BJ (cell line): ENCODE data around the gene GOSR2. TPM values are rescaled to one million over a fixed set of nuclear protein-coding genes. Genes with fewer than 3 reads are reported as not detected.

ENCODE experiments used
- CTCF ChIA-PET: fragments of 350-600 bp; formaldehyde crosslinking; extraction: SDS; loops from one replicate; lab custom pipeline; 2021; ENCODE audit warnings: antibody characterized with exemption, inconsistent platforms; lab: Yijun Ruan, JAX
- POLR2A ChIA-PET: fragments of 300-600 bp; sonication (Branson Sonifier 250); formaldehyde crosslinking; extraction: SDS; loops from one replicate; lab custom pipeline; 2021; ENCODE audit warnings: antibody characterized with exemption; lab: Charles Lee
- DNase-seq: peaks from one replicate; pipeline ENCODE4 v3.0.0-alpha.2; 2011; ENCODE audit warnings: low read depth
- H3K27me3 ChIP-seq: 2 replicates; pipeline ENCODE4 v1.6.0; 2011; ENCODE audit warnings: low read length; ENCODE audit not compliant: control insufficient read depth, insufficient read depth
- H3K36me3 ChIP-seq: 2 replicates; pipeline ENCODE4 v1.5.1; 2011; ENCODE audit warnings: low read length; ENCODE audit not compliant: control insufficient read depth, insufficient read depth
- H3K4me3 ChIP-seq: 2 replicates; pipeline ENCODE4 v1.5.1; 2011; ENCODE audit warnings: low read depth, mild to moderate bottlenecking, control low read depth, low read length
- CTCF ChIP-seq: IDR thresholded peaks from 2 replicates; pipeline ENCODE4 v1.5.1; 2011; ENCODE audit warnings: low read depth, mild to moderate bottlenecking, control low read depth, inconsistent platforms, low read length, moderate library complexity; ENCODE audit not compliant: insufficient read depth
- polyA plus RNA-seq: library from polyadenylated mRNA; depleted of rRNA; stranded (reverse); fragments of >200 nt; gene quantifications from 2 replicates; pipeline ENCODE4 v1.2.3, GENCODE V29; 2011

Gene GOSR2
- polyA plus RNA-seq, 1 experiment: 72.8 TPM

- Histone ChIP-seq H3K4me3 (no peak overlapping the region), H3K36me3 (no peaks in the 10 kb centered on the region), H3K27me3 (peaks cover 20% of the 10 kb centered on the region)
- ChIA-PET CTCF (interaction anchor here (1.3 kb wide), 1 partner anchor 53 kb away, joined by 5 read pairs; no protein-coding TSS in a partner anchor), POLR2A (no interaction called here)
- no peak for TF ChIP-seq CTCF
- no peak for DNase-seq
Observed at GRCh38 chr17:46894476-46895151, 28.3 kb upstream of the GOSR2 start.

- ChIA-PET CTCF (no interaction called here), POLR2A (no interaction called here)
- peaks cover 20% of the 10 kb centered on the region for H3K27me3 ChIP-seq
- no peak for TF ChIP-seq CTCF
- no peaks in the 10 kb centered on the region for H3K36me3 ChIP-seq
- DNase-seq: no peak
- no peak overlapping the region for H3K4me3 ChIP-seq
Observed at GRCh38 chr17:46895171-46895570, 27.8 kb upstream of the GOSR2 start.

- H3K4me3 ChIP-seq: no peak overlapping the region
- no peak for DNase-seq
- H3K27me3 ChIP-seq: peaks cover 20% of the 10 kb centered on the region
- no peak for TF ChIP-seq CTCF
- POLR2A ChIA-PET: no interaction called here
- H3K36me3 ChIP-seq: no peaks in the 10 kb centered on the region
- CTCF ChIA-PET: interaction anchor here (1.1 kb wide), 1 partner anchor 56 kb away, joined by 3 read pairs; no protein-coding TSS in a partner anchor
Observed at GRCh38 chr17:46896991-46897390, 26.0 kb upstream of the GOSR2 start.

- POLR2A ChIA-PET: no interaction called here
- CTCF ChIA-PET: no interaction called here
- no peaks in the 10 kb centered on the region for H3K36me3 ChIP-seq
- no peak for TF ChIP-seq CTCF
- H3K27me3 ChIP-seq: peaks cover 18% of the 10 kb centered on the region
- H3K4me3 ChIP-seq: no peak overlapping the region
- DNase-seq: no peak
Observed at GRCh38 chr17:46898364-46898763, 24.6 kb upstream of the GOSR2 start.

GRCh38 chr17:46898860-46899259 lies 24.1 kb upstream of the GOSR2 start:
- Histone ChIP-seq H3K4me3 (no peak overlapping the region), H3K27me3 (peaks cover 16% of the 10 kb centered on the region), H3K36me3 (no peaks in the 10 kb centered on the region)
- ChIA-PET POLR2A (no interaction called here), CTCF (no interaction called here)
- DNase-seq: no peak
- no peak for TF ChIP-seq CTCF
